Activated CD8-positive, alpha-beta memory T cell treated with anti-CD3 and anti-CD28 coated beads for 36 hours (primary cell): ENCODE measurements around the gene ZMYND8. TPM values are rescaled to one million over a fixed set of nuclear protein-coding genes. Genes with fewer than 3 reads are reported as not detected.
"Not testable (repeated sequence)": the region's sequence is repeated elsewhere in the genome, so short reads cannot be mapped to it uniquely, and the experiment has no call there.

ENCODE experiments used
- CTCF ChIA-PET: fragments of 350-600 bp; sonication (Branson Sonifier 250); formaldehyde crosslinking; loops from one replicate; lab custom pipeline; 2021; ENCODE audit warnings: antibody characterized with exemption; lab: Charles Lee
- POLR2A ChIA-PET: fragments of 350-600 bp; sonication (Branson Sonifier 250); formaldehyde crosslinking; loops from one replicate; lab custom pipeline; 2021; ENCODE audit warnings: antibody characterized with exemption; lab: Charles Lee
- total RNA-seq, 2 experiments: library from RNA; stranded (reverse); gene quantifications; one replicate each; pipeline ENCODE4 v1.2.3, GENCODE V29; 2021

The ZMYND8 gene
- total RNA-seq, 2 experiments from 2014 or later, result 28.7 to 29.1 TPM

- CTCF ChIA-PET, result interaction anchor here (0.7 kb wide), 2 partner anchors 183 to 437 kb away, joined by 3 to 4 read pairs; no protein-coding TSS in a partner anchor
Observed at GRCh38 chr20:47201074-47201730, 155.3 kb downstream of the ZMYND8 start.

GRCh38 chr20:47198996-47199552, 157.4 kb downstream of the ZMYND8 start:
- POLR2A ChIA-PET, result interaction anchor here (0.6 kb wide), 1 partner anchor 433 kb away, joined by 5 read pairs; no protein-coding TSS in a partner anchor

More at GRCh38 chr20:47201074-47201730, 155.3 kb downstream of the ZMYND8 start:
- POLR2A ChIA-PET, result interaction anchor here (0.7 kb wide), 1 partner anchor 238 kb away, joined by 4 read pairs; no protein-coding TSS in a partner anchor

GRCh38 chr20:47198254-47198671, 158.2 kb downstream of the ZMYND8 start:
- ChIA-PET CTCF (interaction anchor here (1.3 to 4.5 kb wide), 3 partner anchors 23 to 185 kb away, joined by 3 to 43 read pairs (median 4); no protein-coding TSS in a partner anchor), POLR2A (interaction anchor here (0.6 kb wide), 1 partner anchor 434 kb away, joined by 5 read pairs; no protein-coding TSS in a partner anchor)

More at GRCh38 chr20:47198996-47199552, 157.4 kb downstream of the ZMYND8 start:
- CTCF ChIA-PET, result interaction anchor here (0.7 to 4.5 kb wide), 3 partner anchors 74 to 184 kb away, joined by 3 to 43 read pairs (median 4); no protein-coding TSS in a partner anchor

GRCh38 chr20:47196091-47197081, 160.1 kb downstream of the ZMYND8 start:
- ChIA-PET CTCF (interaction anchor here (0.6 to 4.5 kb wide), 6 partner anchors 9 to 1573 kb away, joined by 3 to 43 read pairs (median 5); no protein-coding TSS in a partner anchor), POLR2A (no interaction called here)

GRCh38 chr20:47195573-47195972, 160.9 kb downstream of the ZMYND8 start:
- CTCF ChIA-PET, result no interaction called here
- POLR2A ChIA-PET, result no interaction called here

- CTCF ChIA-PET, result interaction anchor here (0.8 to 1.0 kb wide), 3 partner anchors 31 to 408 kb away, joined by 3 to 4 read pairs (median 3); no protein-coding TSS in a partner anchor
- POLR2A ChIA-PET, result no interaction called here
Observed at GRCh38 chr20:47191956-47192355, 164.5 kb downstream of the ZMYND8 start.

GRCh38 chr20:47191074-47191673, 165.3 kb downstream of the ZMYND8 start:
- ChIA-PET CTCF (interaction anchor here (1.0 kb wide), 2 partner anchors 32 to 193 kb away, joined by 3 to 4 read pairs; no protein-coding TSS in a partner anchor), POLR2A (no interaction called here)

- POLR2A ChIA-PET, result no interaction called here
- CTCF ChIA-PET, result no interaction called here
Observed at GRCh38 chr20:47189060-47189459, 167.4 kb downstream of the ZMYND8 start.

- CTCF ChIA-PET, result no interaction called here
- POLR2A ChIA-PET, result no interaction called here
Observed at GRCh38 chr20:47188540-47188939, 168.0 kb downstream of the ZMYND8 start.

GRCh38 chr20:47187450-47188195, 168.9 kb downstream of the ZMYND8 start:
- CTCF ChIA-PET, result no interaction called here

GRCh38 chr20:47183367-47183766, 173.1 kb downstream of the ZMYND8 start:
- ChIA-PET POLR2A (no interaction called here), CTCF (no interaction called here)

More at GRCh38 chr20:47187450-47188195, 168.9 kb downstream of the ZMYND8 start:
- POLR2A ChIA-PET, result no interaction called here

GRCh38 chr20:47181056-47181862, 175.2 kb downstream of the ZMYND8 start:
- ChIA-PET CTCF (no interaction called here), POLR2A (no interaction called here)

GRCh38 chr20:47179267-47179666, 177.2 kb downstream of the ZMYND8 start:
- CTCF ChIA-PET, result interaction anchor here (0.6 kb wide), 1 partner anchor 206 kb away, joined by 3 read pairs; no protein-coding TSS in a partner anchor
- POLR2A ChIA-PET, result no interaction called here

- ChIA-PET CTCF (interaction anchor here (0.6 to 0.7 kb wide), 2 partner anchors 206 to 410 kb away, joined by 3 read pairs; no protein-coding TSS in a partner anchor), POLR2A (no interaction called here)
Observed at GRCh38 chr20:47178851-47179250, 177.6 kb downstream of the ZMYND8 start.

- ChIA-PET POLR2A (no interaction called here), CTCF (interaction anchor here (0.7 kb wide), 1 partner anchor 409 kb away, joined by 3 read pairs; no protein-coding TSS in a partner anchor)
Observed at GRCh38 chr20:47178277-47178676, 178.2 kb downstream of the ZMYND8 start.

GRCh38 chr20:47176217-47176616, 180.3 kb downstream of the ZMYND8 start:
- CTCF ChIA-PET, POLR2A ChIA-PET: not testable (repeated sequence)

- ChIA-PET POLR2A (no interaction called here), CTCF (no interaction called here)
Observed at GRCh38 chr20:47175493-47175892, 181.0 kb downstream of the ZMYND8 start.
